Measurements from ENCODE around the gene PLP2.
"Not testable (repeated sequence)": the region's sequence is repeated elsewhere in the genome, so short reads cannot be mapped to it uniquely, and the experiment has no call there.

DNA sequence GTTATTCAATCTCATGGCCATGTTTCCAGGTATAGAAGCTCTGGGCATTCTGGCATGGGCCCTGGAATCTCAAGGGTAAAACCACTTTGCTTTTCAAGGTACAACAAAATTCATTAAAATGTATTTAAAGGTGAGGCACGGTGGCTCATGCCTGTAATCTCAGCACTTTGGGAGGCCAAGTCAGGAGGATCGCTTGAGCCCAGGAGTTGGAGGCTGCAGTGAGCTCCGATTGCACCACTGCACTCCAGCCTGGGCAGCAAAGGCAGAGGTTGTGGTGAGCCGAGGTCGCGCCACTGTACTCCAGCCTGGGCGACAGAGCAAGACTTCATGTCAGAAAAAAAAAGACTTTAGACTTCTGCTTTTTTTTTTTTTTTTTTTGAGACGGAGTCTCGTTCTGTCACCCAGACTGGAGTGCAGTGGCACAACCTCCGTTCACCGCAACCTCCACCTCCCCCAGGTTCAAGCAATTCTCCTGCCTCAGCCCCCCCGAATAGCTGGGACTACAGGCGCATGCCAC, 43.9 kb upstream of the PLP2 start:
- TF ChIP-seq, protein P1, sequence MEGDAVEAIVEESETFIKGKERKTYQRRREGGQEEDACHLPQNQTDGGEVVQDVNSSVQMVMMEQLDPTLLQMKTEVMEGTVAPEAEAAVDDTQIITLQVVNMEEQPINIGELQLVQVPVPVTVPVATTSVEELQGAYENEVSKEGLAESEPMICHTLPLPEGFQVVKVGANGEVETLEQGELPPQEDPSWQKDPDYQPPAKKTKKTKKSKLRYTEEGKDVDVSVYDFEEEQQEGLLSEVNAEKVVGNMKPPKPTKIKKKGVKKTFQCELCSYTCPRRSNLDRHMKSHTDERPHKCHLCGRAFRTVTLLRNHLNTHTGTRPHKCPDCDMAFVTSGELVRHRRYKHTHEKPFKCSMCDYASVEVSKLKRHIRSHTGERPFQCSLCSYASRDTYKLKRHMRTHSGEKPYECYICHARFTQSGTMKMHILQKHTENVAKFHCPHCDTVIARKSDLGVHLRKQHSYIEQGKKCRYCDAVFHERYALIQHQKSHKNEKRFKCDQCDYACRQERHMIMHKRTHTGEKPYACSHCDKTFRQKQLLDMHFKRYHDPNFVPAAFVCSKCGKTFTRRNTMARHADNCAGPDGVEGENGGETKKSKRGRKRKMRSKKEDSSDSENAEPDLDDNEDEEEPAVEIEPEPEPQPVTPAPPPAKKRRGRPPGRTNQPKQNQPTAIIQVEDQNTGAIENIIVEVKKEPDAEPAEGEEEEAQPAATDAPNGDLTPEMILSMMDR (IDR thresholded peaks at IDR 0.05; ENCODE audit: low read length) = not testable (repeated sequence)
- not testable (repeated sequence) for TF ChIP-seq EZH2phosphoT487 (IDR thresholded peaks at IDR 0.05; ENCODE audit: low read length)
